ENCODE results near the gene MRPL23.

The MRPL23 gene

GRCh38 chr11:2004466-2004865 lies 57.3 kb downstream of the MRPL23 start:
- no peak for ATAC-seq
- H3K4me1 Mint-ChIP-seq, result no peaks in the 10 kb centered on the region
- no peak overlapping the region for H3K4me3 Mint-ChIP-seq
- no peaks in the 10 kb centered on the region for H3K9me3 Mint-ChIP-seq
- DNase-seq (ENCODE audit: low spot score in 2 of 2), result no peak
- H3K36me3 Mint-ChIP-seq, result no peaks in the 10 kb centered on the region
- H3K27ac Mint-ChIP-seq, result no peak overlapping the region

Data from stimulated activated effector memory CD8-positive, alpha-beta T cell treated with anti-CD3 and anti-CD28 coated beads, Interleukin-12 subunit alpha, Interleukin-12 subunit beta, amount 100 ng/mL, for 72 hours (primary cell).